Measurements from ENCODE around the gene DNAJC5. TPM values are rescaled to one million over a fixed set of nuclear protein-coding genes. Genes with fewer than 3 reads are reported as not detected.

The DNAJC5 gene
- total and polyA plus RNA-seq, 2 experiments from 2014 or later: 7.1 to 33.5 TPM

- H3K9me3 Mint-ChIP-seq: no peaks in the 10 kb centered on the region; the same call in 1 of the 3 replicates
- H3K36me3 Mint-ChIP-seq (ENCODE audit: low read depth): peaks cover 16% of the 10 kb centered on the region
- Histone ChIP-seq H4K20me1 (replicated peaks; ENCODE audit: insufficient read depth) (peaks cover 9% of the 10 kb centered on the region; the same call in 1 of the 2 replicates), H3F3A (replicated peaks; ENCODE audit: low read depth) (peaks cover 21% of the 10 kb centered on the region), H3K4me1 (ENCODE audit: insufficient read depth) (peaks cover 18% of the 10 kb centered on the region), H3K79me2 (replicated peaks; ENCODE audit: insufficient read depth) (peaks cover 17% of the 10 kb centered on the region), H3K4me2 (peak overlapping the region; percentile 86), H3K27me3 (ENCODE audit: insufficient read depth) (peaks cover 15% of the 10 kb centered on the region), H3K9me2 (ENCODE audit: insufficient read depth) (no peaks in the 10 kb centered on the region), H3K4me3 (peak overlapping the region; percentile 98), H3K27ac (ENCODE audit: low read depth) (no peak overlapping the region), H2AFZ (peak overlapping the region; percentile 93), H3K36me3 (ENCODE audit: insufficient read depth) (no peaks in the 10 kb centered on the region)
- no peak overlapping the region for H3K27ac Mint-ChIP-seq
- H3K4me1 Mint-ChIP-seq: peaks cover 33% of the 10 kb centered on the region
- peak overlapping the region; percentile 79 for H3K4me3 Mint-ChIP-seq
- ATAC-seq: peak; percentile 46
- H3K27me3 Mint-ChIP-seq (ENCODE audit: insufficient read depth, low read depth, poor library complexity): peaks cover 26% of the 10 kb centered on the region
- DNase-seq (ENCODE audit: low spot score): peak; percentile 94
- TF ChIP-seq EZH2phosphoT487 (IDR thresholded peaks at IDR 0.05; ENCODE audit: unreplicated experiment) (no peak), ETS1 (IDR thresholded peaks at IDR 0.05) (peak; percentile 83; the same call in 1 of the 2 replicates), CREB1 (CRISPR knock-in tag; IDR thresholded peaks at IDR 0.05; ENCODE audit: low read depth) (no peak), POLR2AphosphoS5 (IDR thresholded peaks at IDR 0.05; ENCODE audit: low read depth) (peak; percentile 64; the same call in 1 of the 2 replicates)
Measured at GRCh38 chr20:63978319-63979228, 83.6 kb downstream of the DNAJC5 start.

GRCh38 chr20:63979229-63979556 is 84.3 kb downstream of the DNAJC5 start:
- Histone ChIP-seq H3K4me2 (peak overlapping the region; percentile 86), H3K4me3 (peak overlapping the region; percentile 98), H3K9me2 (ENCODE audit: insufficient read depth) (no peaks in the 10 kb centered on the region), H3K4me1 (ENCODE audit: insufficient read depth) (peaks cover 18% of the 10 kb centered on the region), H3K36me3 (ENCODE audit: insufficient read depth) (peaks cover 4% of the 10 kb centered on the region; the same call in 1 of the 2 replicates), H2AFZ (peak overlapping the region; percentile 93), H3K27me3 (ENCODE audit: insufficient read depth) (peaks cover 15% of the 10 kb centered on the region), H4K20me1 (replicated peaks; ENCODE audit: insufficient read depth) (peaks cover 9% of the 10 kb centered on the region), H3K79me2 (replicated peaks; ENCODE audit: insufficient read depth) (peaks cover 24% of the 10 kb centered on the region), H3F3A (replicated peaks; ENCODE audit: low read depth) (peaks cover 19% of the 10 kb centered on the region), H3K27ac (ENCODE audit: low read depth) (no peak overlapping the region)
- ATAC-seq (no peak; the same call in 2 of the 3 replicates), DNase-seq (ENCODE audit: low spot score) (no peak)
- Mint-ChIP-seq H3K36me3 (ENCODE audit: low read depth) (peaks cover 16% of the 10 kb centered on the region), H3K27me3 (ENCODE audit: insufficient read depth, low read depth, poor library complexity) (peaks cover 21% of the 10 kb centered on the region), H3K4me3 (peak overlapping the region; percentile 79), H3K27ac (no peak overlapping the region), H3K4me1 (peaks cover 30% of the 10 kb centered on the region), H3K9me3 (no peaks in the 10 kb centered on the region; the same call in 2 of the 3 replicates)
- TF ChIP-seq CREB1 (CRISPR knock-in tag; IDR thresholded peaks at IDR 0.05; ENCODE audit: low read depth) (no peak), REST (IDR thresholded peaks at IDR 0.05; ENCODE audit: unreplicated experiment) (no peak), CTCF (conservative IDR thresholded peaks at IDR 0.05; ENCODE audit: low read depth in 2 of 2) (no peak), EZH2phosphoT487 (IDR thresholded peaks at IDR 0.05; ENCODE audit: unreplicated experiment) (no peak), EZH2 (IDR thresholded peaks at IDR 0.05; ENCODE audit: low read depth, unreplicated experiment) (no peak), ZNF114 (CRISPR knock-in tag; IDR thresholded peaks at IDR 0.05) (no peak), NANOG (IDR thresholded peaks at IDR 0.05; ENCODE audit: borderline replicate concordance) (no peak), ETS1 (IDR thresholded peaks at IDR 0.05) (no peak), JUNB (IDR thresholded peaks at IDR 0.05; ENCODE audit: unreplicated experiment) (no peak), ZNF331 (CRISPR knock-in tag; IDR thresholded peaks at IDR 0.05; ENCODE audit: low read depth) (no peak)
